ENCODE data around the gene STAT6.

STAT6 gene

DNA sequence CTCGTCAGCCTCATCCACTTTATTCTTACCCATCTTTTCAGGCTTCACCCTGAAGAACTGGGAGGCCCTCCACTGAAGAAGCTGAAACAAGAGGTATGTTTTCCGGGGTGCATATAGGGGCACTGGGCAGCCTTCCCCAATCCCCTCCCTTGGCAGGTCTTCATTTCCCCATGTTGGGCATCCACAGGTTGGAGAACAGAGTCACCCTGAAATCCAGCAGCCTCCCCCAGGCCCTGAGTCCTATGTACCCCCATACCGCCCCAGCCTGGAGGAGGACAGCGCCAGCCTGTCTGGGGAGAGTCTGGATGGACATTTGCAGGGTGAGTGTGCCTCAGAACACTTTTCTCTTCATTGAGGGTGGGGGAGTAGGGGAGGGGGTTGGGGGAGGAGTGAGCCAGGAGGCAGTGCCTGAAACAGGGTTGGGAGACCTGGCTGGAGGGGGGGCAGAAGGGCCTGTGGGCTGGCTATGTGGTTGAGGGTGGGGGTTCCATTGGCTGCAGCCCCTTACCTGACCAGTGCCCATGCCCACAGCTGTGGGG is 18.2 kb downstream of the STAT6 start:
- no peak for ATAC-seq (ENCODE audit: low read depth)
- H3K27ac ChIP-seq (ENCODE audit: poor library complexity, severe bottlenecking), result peak overlapping the region; percentile 61
- H3K9me3 ChIP-seq (ENCODE audit: severe bottlenecking), result no peaks in the 10 kb centered on the region
- H3K27me3 ChIP-seq (ENCODE audit: insufficient read depth, poor library complexity, severe bottlenecking), result no peaks in the 10 kb centered on the region
- no peak for DNase-seq (ENCODE audit: low spot score)
- TF ChIP-seq, protein P1, sequence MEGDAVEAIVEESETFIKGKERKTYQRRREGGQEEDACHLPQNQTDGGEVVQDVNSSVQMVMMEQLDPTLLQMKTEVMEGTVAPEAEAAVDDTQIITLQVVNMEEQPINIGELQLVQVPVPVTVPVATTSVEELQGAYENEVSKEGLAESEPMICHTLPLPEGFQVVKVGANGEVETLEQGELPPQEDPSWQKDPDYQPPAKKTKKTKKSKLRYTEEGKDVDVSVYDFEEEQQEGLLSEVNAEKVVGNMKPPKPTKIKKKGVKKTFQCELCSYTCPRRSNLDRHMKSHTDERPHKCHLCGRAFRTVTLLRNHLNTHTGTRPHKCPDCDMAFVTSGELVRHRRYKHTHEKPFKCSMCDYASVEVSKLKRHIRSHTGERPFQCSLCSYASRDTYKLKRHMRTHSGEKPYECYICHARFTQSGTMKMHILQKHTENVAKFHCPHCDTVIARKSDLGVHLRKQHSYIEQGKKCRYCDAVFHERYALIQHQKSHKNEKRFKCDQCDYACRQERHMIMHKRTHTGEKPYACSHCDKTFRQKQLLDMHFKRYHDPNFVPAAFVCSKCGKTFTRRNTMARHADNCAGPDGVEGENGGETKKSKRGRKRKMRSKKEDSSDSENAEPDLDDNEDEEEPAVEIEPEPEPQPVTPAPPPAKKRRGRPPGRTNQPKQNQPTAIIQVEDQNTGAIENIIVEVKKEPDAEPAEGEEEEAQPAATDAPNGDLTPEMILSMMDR (IDR thresholded peaks at IDR 0.05; ENCODE audit: poor library complexity, severe bottlenecking), result no peak
- H3K4me1 ChIP-seq (ENCODE audit: insufficient read depth, poor library complexity, severe bottlenecking), result peaks cover 20% of the 10 kb centered on the region
- H3K36me3 ChIP-seq (ENCODE audit: low read depth), result peaks cover 62% of the 10 kb centered on the region
- no peak overlapping the region for H3K4me3 ChIP-seq (ENCODE audit: severe bottlenecking)

DNA sequence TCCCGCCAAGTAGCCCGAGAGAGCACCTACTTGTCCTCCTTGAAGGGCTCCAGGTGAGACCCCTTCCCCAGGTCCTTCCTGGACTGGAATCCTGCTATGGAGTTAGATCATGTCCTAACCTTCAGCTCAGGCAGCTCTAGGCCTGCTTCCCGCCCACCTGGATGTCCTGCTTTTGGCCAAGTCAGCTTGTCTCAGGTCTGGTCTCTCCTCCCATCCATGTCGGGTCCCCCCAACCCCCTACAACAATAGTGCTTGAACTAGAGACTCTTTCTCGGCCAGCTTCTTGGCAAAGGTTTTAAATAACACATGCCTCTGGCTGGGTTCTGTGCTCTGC is 18.7 kb downstream of the STAT6 start:
- TF ChIP-seq, protein P1 (IDR thresholded peaks at IDR 0.05; ENCODE audit: poor library complexity, severe bottlenecking), result no peak
- Histone ChIP-seq H3K9me3 (ENCODE audit: severe bottlenecking) (no peaks in the 10 kb centered on the region), H3K4me3 (ENCODE audit: severe bottlenecking) (no peak overlapping the region), H3K4me1 (ENCODE audit: insufficient read depth, poor library complexity, severe bottlenecking) (peaks cover 20% of the 10 kb centered on the region), H3K36me3 (ENCODE audit: low read depth) (peaks cover 61% of the 10 kb centered on the region), H3K27me3 (ENCODE audit: insufficient read depth, poor library complexity, severe bottlenecking) (no peaks in the 10 kb centered on the region), H3K27ac (ENCODE audit: poor library complexity, severe bottlenecking) (peak overlapping the region; percentile 61)
- ATAC-seq (ENCODE audit: low read depth) (no peak), DNase-seq (ENCODE audit: low spot score) (no peak)

DNA sequence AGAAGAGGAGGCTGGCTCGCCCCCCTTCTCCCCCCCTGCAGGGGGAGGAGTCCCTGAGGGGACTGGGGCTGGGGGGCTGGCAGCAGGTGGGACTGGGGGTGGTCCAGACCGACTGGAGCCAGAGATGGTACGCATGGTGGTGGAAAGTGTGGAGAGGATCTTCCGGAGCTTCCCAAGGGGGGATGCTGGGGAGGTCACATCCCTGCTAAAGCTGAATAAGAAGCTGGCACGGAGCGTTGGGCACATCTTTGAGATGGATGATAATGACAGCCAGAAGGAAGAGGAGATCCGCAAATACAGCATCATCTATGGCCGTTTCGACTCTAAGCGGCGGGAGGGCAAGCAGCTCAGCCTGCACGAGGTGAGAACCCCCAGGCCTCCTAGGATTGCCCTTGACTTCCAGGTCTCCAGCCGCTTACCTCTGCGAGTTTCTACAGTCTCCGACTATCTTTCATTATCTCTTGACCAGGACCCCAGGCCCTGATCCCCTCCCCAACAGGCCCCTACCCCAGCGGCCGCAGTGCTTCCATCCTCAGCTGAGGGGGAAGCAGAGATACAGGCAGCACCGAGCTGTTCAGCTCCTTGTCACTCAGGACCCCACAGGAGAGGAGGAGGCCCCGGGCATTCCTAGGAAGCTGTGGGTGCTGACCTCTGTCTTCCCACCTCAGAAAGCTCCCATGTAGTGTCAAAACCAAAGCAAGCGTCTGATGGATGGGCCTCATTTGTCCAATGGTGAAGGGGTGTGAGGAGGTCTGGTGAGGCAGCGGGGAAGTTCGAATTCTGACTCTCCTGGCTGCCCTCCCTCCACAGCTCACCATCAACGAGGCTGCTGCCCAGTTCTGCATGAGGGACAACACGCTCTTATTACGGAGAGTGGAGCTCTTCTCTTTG is 19.3 kb downstream of the STAT6 start:
- Histone ChIP-seq H3K36me3 (ENCODE audit: low read depth) (peaks cover 55% of the 10 kb centered on the region), H3K4me3 (ENCODE audit: severe bottlenecking) (no peak overlapping the region), H3K27ac (ENCODE audit: poor library complexity, severe bottlenecking) (peak overlapping the region; percentile 61), H3K27me3 (ENCODE audit: insufficient read depth, poor library complexity, severe bottlenecking) (no peaks in the 10 kb centered on the region), H3K9me3 (ENCODE audit: severe bottlenecking) (no peaks in the 10 kb centered on the region), H3K4me1 (ENCODE audit: insufficient read depth, poor library complexity, severe bottlenecking) (peaks cover 20% of the 10 kb centered on the region)
- DNase-seq (ENCODE audit: low spot score), result no peak
- no peak for ATAC-seq (ENCODE audit: low read depth)
- TF ChIP-seq, protein P1 (IDR thresholded peaks at IDR 0.05; ENCODE audit: poor library complexity, severe bottlenecking), result no peak

DNA sequence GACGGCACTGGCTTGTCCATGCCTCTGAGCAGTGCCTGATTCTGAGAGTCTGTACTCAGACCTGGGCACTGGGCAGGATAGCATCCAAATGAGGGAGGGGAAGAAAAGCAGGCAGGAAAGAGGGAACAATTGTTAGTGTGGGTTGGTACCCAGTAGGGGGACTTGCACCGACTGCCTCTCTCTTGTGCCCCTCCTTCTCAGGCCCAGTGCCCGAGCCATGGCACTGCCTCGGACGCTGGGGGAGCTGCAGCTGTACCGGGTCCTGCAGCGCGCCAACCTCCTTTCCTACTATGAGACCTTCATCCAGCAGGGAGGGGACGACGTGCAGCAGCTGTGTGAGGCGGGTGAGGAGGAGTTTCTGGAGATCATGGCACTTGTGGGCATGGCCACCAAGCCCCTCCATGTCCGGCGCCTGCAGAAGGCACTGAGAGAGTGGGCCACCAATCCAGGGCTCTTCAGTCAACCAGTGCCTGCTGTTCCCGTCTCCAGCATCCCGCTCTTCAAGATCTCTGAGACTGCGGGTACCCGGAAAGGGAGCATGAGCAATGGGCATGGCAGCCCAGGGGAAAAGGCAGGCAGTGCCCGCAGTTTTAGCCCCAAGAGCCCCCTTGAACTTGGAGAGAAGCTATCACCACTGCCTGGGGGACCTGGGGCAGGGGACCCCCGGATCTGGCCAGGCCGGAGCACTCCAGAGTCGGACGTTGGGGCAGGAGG is 20.1 kb downstream of the STAT6 start:
- no peaks in the 10 kb centered on the region for H3K27me3 ChIP-seq (ENCODE audit: insufficient read depth, poor library complexity, severe bottlenecking)
- TF ChIP-seq, protein P1 (IDR thresholded peaks at IDR 0.05; ENCODE audit: poor library complexity, severe bottlenecking), result no peak
- DNase-seq (ENCODE audit: low spot score) (no peak), ATAC-seq (ENCODE audit: low read depth) (no peak)
- H3K9me3 ChIP-seq (ENCODE audit: severe bottlenecking), result no peaks in the 10 kb centered on the region
- H3K36me3 ChIP-seq (ENCODE audit: low read depth), result peaks cover 49% of the 10 kb centered on the region
- H3K4me3 ChIP-seq (ENCODE audit: severe bottlenecking), result peak overlapping the region; percentile 93
- peaks cover 25% of the 10 kb centered on the region for H3K4me1 ChIP-seq (ENCODE audit: insufficient read depth, poor library complexity, severe bottlenecking)
- peak overlapping the region; percentile 99 for H3K27ac ChIP-seq (ENCODE audit: poor library complexity, severe bottlenecking)

Measured in RWPE2 (cell line).